ENCODE data around the gene TARS3. TPM values are rescaled to one million over a fixed set of nuclear protein-coding genes. Genes with fewer than 3 reads are reported as not detected.

Gene TARS3
- total and polyA plus RNA-seq, 2 donors (not counting 3 experiments of a cell fraction or from before 2014, with no cell fraction given) = 0.91 to 8.2 TPM

- Histone ChIP-seq H4K20me1 (replicated peaks; ENCODE audit: control insufficient read depth, extremely low read depth, insufficient read depth, low read length) (no peaks in the 10 kb centered on the region), H3K27ac (ENCODE audit: insufficient read depth, low read depth, low read length) (peak within 1 kb of the TSS; percentile 74), H3K9me3 (replicated peaks; ENCODE audit: control insufficient read depth, insufficient read depth, low read length) (no peaks in the 10 kb centered on the region), H3K79me2 (ENCODE audit: control insufficient read depth, insufficient read depth, low read length) (peaks cover 41% of the 10 kb centered on the region), H3K9ac (replicated peaks; ENCODE audit: extremely low read depth, insufficient read depth, low read length) (peak within 1 kb of the TSS; percentile 80), H2AFZ (ENCODE audit: low read depth, low read length) (peak within 1 kb of the TSS; percentile 83), H3K4me1 (ENCODE audit: control insufficient read depth, extremely low read depth, insufficient read depth, low read length) (peaks cover 19% of the 10 kb centered on the region), H3K9me1 (replicated peaks; ENCODE audit: control insufficient read depth, extremely low read depth, insufficient read depth, low read length) (no peaks in the 10 kb centered on the region), H3K4me3 (replicated peaks in 1 of 3; ENCODE audit: insufficient read depth in 1 of 3, low read depth in 1 of 3, low read length in 3 of 3) (peak within 1 kb of the TSS; percentile 19 to 78 (median 60)), H3K4me2 (ENCODE audit: insufficient read depth, low read length) (peak within 1 kb of the TSS; percentile 91), H3K36me3 (ENCODE audit: control insufficient read depth in 2 of 2, extremely low read depth in 1 of 2, insufficient read depth in 2 of 2, low read length in 2 of 2) (peaks cover 0 to under 1% of the 10 kb centered on the region in 2 experiments), H3K27me3 (ENCODE audit: control insufficient read depth in 2 of 2, insufficient read depth in 2 of 2, low read length in 2 of 2) (no peaks in the 10 kb centered on the region)
- dilution Hi-C loops (cut with MboI; ENCODE audit: extremely low pct_ligation_motif_present, low sequenced_read_pairs) = no loop called here
- CTCF ChIA-PET = interaction anchor here (1.0 to 1.7 kb wide), 4 partner anchors 10 to 363 kb away, joined by 3 to 9 read pairs (median 6); partner anchors contain the start of gene SNRPA1
- FAIRE-seq = peak; percentile 65
- no TSS peak for BruUV-seq (replicated peaks)
- POLR2A ChIA-PET = interaction anchor here (1.0 kb wide), 1 partner anchor 10 kb away, joined by 3 read pairs; no protein-coding TSS in a partner anchor
- TF ChIP-seq MAX (IDR thresholded peaks at IDR 0.05; ENCODE audit: insufficient read depth, insufficient read length) (peak; percentile 55), POLR2AphosphoS5 (IDR thresholded peaks at IDR 0.05; ENCODE audit: insufficient read depth, low read depth, low read length) (peak; percentile 92), CTCF (IDR thresholded peaks at IDR 0.05; ENCODE audit: extremely low read depth in 1 of 2, insufficient read depth in 1 of 2, low read depth in 1 of 2, low read length in 2 of 2) (peak; percentile 81 to 83), JUN (IDR thresholded peaks at IDR 0.05; ENCODE audit: borderline replicate concordance, insufficient read depth, insufficient read length, low read depth) (no peak), POLR2A (IDR thresholded peaks at IDR 0.05; ENCODE audit: low read depth, low read length) (peak; percentile 91), MYC (IDR thresholded peaks at IDR 0.05; ENCODE audit: low read depth, low read length) (peak; percentile 50), GATA2 (IDR thresholded peaks at IDR 0.05; ENCODE audit: insufficient read depth, insufficient read length, low read depth, low read length) (no peak), EZH2 (IDR thresholded peaks at IDR 0.05; ENCODE audit: borderline replicate concordance, low read depth, low read length, severe bottlenecking) (no peak), FOS (IDR thresholded peaks at IDR 0.05; ENCODE audit: borderline replicate concordance, insufficient read depth, low read length) (peak; percentile 30)
- peak; percentile 93 for DNase-seq (ENCODE audit: low read depth, low spot score)
- intact Hi-C loops (cut with micrococcal nuclease) = loop anchor here (1.0 kb wide), 2 partner anchors 72 to 357 kb away; partner anchors contain the start of genes SNRPA1 and TARS3
These were observed 72.0 kb downstream of the TARS3 start, which contains the start of gene TM2D3 for GRCh38 chr15:101652098-101652785. TSS of gene TM2D3 (minus strand) at chr15:101652381. CDS start at chr15:101652361, 20 bp downstream.
